Measurements from ENCODE around the gene VEGFB.

VEGFB gene, protein sequence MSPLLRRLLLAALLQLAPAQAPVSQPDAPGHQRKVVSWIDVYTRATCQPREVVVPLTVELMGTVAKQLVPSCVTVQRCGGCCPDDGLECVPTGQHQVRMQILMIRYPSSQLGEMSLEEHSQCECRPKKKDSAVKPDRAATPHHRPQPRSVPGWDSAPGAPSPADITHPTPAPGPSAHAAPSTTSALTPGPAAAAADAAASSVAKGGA

GRCh38 chr11:64233913-64234586, at the start of gene VEGFB:
Gene VEGFB, plus strand, starts transcription at chr11:64234584. Its CDS starts 250 bp downstream, at chr11:64234834.
- no peak for DNase-seq (ENCODE audit: low read depth)

- peak; percentile 75 for DNase-seq (ENCODE audit: low read depth)
Measured at GRCh38 chr11:64185175-64185692, 49.1 kb upstream of the VEGFB start.

DNA sequence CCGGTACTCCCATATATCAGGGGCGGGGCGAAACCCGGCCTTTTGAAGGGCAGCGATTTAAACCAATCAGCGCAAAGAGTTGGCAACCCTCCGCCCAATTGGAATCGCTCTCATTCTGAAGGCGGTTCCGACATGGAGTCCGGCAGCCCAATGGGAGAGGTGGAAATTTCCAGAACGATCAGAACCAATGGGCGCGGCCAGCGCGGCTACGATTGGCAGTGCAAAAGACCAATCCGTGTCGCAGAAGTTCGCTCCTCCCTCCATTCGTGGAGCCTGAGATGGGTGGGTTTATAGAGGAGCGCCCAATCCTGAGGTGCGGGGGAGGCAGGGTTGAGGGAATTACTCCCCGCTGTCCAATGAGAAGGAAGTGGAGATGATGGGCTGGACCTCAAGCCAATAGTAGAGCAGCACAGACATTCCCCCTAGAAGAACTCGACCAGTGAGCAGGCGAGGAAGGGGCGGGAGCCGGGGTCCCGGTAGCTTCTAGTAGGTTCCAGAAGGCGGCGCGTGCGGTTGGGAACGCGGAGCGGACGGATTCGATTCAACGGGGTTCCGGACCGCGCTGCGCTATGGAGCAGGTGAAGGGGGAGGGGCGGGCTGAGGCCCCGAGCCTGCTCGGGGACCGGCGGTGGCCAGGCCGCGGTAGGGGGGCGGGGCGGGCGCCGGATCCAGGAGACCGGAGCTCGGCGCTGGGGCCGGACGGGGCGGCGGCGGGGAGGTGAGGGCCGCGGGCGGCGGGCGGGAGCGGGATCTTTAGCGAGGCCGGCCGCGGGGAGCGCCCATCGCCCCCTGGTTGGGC, 48.5 kb upstream of the VEGFB start, which contains the start of gene STIP1:
TSS of gene STIP1 (plus strand) at position 479 of the 799 bp plus-strand sequence. CDS start at position 570, 91 bp downstream.
- peak; percentile 100 for DNase-seq (ENCODE audit: low read depth)

DNA sequence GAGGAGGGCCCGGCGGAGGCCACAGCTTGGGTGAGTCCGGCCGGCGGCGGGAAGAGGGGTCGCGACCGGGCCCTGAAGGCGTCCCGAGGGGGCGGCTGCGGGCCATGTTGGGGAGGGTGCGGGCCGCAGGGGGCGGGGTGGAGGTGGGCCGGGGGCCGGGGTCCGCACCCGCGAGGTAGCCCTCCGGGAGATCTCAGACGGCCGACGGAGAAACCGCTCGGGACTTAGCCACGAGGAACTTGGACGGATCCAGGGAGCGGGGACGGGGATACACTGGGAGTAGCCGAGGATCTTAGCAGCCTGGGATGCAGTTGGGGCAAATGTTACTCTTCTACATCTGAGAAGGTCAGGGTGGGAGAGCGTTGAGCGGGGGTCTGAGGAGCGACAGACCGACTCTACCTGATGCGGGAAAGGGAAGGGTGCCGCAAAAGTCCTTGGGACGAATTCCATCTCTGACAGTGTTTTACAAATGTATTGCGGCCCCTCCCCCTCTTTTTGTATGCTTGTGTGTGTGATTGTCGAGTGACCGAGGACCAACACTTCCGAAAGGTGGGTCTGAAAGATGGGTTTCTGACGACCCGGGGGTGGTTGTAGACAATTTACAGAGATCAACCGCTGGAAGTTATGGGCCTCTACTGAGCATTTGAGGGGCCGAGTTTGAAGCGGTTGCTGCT, 47.8 kb upstream of the VEGFB start:
- no peak for DNase-seq (ENCODE audit: low read depth)

GRCh38 chr11:64192434-64192833, 42.0 kb upstream of the VEGFB start:
- DNase-seq (ENCODE audit: low read depth), result no peak

GRCh38 chr11:64196626-64197025, 37.8 kb upstream of the VEGFB start:
- no peak for DNase-seq (ENCODE audit: low read depth)

- no peak for DNase-seq (ENCODE audit: low read depth)
Measured at GRCh38 chr11:64198511-64198910, 35.9 kb upstream of the VEGFB start.

GRCh38 chr11:64201543-64201942, 32.8 kb upstream of the VEGFB start:
- DNase-seq (ENCODE audit: low read depth), result no peak

DNA sequence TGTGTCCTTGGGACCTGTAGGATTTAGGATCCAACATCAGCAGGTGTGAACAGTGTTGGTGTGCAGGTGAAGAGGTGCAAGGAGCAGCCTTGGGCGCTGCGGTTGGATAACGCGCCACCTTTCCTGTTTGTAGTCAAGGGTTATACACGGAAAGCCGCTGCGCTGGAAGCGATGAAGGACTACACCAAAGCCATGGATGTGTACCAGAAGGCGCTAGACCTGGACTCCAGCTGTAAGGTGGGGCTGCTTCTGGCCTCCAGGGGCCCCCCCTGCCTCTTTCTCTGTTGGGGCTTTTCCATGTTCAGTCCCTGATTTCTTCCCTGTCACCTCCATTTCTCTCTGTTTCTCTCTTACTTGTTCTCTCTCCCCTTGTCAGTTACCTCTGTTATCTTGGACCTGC, 31.4 kb upstream of the VEGFB start:
- no peak for DNase-seq (ENCODE audit: low read depth)

DNA sequence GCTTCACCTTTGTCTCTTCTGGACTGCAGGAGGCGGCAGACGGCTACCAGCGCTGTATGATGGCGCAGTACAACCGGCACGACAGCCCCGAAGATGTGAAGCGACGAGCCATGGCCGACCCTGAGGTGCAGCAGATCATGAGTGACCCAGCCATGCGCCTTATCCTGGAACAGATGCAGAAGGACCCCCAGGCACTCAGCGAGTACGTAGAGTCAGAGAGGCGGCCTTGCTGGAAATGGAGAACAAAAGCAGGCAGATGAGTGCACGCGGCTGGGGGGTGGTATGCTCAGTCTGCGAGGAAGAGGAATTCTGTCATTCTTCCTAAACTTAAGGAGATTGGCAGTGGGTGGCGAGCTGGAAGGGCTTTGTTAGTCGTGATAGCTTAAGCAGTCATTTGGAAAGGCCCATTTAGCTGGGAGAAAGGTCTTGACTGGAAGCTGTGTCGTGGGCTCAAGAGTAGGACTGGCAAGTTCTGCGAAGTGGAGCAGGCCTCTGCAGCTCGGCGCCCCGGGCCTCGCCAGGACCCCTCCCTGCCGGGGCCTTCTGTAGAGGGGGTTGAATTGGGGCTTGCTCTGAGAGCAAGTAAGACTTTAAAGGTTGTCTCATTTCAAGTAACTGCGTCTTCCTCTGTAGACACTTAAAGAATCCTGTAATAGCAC, 30.8 kb upstream of the VEGFB start:
- DNase-seq (ENCODE audit: low read depth), result no peak

DNA sequence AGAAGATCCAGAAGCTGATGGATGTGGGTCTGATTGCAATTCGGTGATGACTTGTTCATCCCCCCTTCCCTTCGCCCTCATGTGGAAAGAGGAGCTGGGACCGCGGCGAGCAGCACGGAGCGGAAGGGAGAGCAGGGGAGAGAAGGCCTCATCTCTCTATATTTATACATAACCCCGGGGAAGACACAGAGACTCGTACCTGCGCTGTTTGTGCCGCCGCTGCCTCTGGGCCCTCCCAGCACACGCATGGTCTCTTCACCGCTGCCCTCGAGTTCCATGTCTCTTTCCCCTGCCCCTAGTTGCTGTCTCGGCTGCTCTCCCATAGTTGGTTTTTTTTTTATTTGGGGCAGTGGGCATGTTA, 30.3 kb upstream of the VEGFB start:
- no peak for DNase-seq (ENCODE audit: low read depth)

DNA sequence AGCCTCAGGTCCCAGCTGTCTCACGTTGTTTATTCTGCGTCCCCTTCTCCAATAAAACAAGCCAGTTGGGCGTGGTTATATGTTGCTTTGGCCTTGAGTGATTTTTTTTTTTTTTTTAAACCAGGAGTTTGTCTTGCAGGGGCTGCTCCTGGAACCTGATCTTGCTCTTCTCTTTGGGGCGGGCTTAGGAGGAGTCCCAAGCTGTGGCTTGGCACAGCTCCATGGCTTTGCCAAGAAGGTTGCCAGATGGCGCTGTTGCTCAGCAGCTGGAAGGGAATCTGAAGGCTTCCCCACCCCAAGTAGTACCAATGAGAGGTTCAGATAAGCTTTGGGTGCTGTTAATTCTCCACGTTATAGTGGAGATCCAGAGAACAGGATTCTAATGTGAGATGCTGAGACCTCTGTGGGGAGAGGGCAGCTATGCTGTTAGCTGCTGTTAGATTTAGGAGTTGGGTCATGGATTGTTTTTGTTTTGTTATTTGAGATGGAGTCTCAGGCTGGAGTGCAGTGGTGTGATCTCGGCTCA, 29.9 kb upstream of the VEGFB start:
- DNase-seq (ENCODE audit: low read depth), result peak; percentile 96

- no peak for DNase-seq (ENCODE audit: low read depth)
Measured at GRCh38 chr11:64206457-64207255, 27.7 kb upstream of the VEGFB start, which contains the start of gene FERMT3. Gene FERMT3, plus strand, starts transcription at chr11:64206721. Its CDS starts 644 bp downstream, at chr11:64207365.

GRCh38 chr11:64207256-64208085, 26.9 kb upstream of the VEGFB start:
- no peak for DNase-seq (ENCODE audit: low read depth)

- no peak for DNase-seq (ENCODE audit: low read depth)
Measured at GRCh38 chr11:64208086-64208795, 26.1 kb upstream of the VEGFB start.

DNA sequence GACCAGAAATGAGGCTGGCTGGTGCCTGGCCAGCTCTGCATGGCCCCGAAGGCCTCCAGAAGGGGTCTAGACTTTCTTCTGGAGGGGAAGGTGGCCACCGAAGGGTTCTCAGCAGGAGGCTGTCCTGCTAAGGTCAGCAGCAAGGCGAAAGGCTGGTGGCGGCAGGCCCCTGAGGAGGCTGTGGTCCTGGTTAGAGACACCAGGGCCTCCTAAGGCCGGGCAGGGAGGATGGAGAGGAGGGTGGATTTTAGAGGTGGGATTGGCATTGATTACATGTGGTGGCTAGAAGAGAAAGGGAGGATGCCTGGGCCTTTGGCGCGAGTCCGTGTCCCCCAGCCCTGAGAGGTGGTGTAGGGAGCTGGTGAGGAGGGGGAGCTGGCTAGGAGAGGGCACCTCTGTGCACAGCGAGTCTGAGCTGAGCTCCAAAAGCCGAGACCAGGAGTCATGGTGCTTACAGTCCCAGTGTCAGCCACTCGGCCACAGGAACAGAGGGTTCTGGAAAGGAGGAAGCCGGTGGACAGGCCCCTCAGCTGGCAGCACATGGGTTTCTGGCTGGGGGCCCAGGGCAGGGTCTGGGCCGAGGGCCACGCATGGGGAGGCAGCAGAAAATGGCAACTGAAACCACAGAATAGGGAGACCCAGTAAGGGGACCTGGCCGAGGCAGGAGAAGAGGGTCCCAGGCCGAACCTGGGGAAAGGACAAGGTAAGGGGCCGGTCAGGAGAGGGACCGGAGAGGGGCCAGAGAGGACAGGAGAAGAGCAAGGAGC, 25.4 kb upstream of the VEGFB start:
- no peak for DNase-seq (ENCODE audit: low read depth)

GRCh38 chr11:64209563-64209843, 24.9 kb upstream of the VEGFB start:
- DNase-seq (ENCODE audit: low read depth), result no peak

DNA sequence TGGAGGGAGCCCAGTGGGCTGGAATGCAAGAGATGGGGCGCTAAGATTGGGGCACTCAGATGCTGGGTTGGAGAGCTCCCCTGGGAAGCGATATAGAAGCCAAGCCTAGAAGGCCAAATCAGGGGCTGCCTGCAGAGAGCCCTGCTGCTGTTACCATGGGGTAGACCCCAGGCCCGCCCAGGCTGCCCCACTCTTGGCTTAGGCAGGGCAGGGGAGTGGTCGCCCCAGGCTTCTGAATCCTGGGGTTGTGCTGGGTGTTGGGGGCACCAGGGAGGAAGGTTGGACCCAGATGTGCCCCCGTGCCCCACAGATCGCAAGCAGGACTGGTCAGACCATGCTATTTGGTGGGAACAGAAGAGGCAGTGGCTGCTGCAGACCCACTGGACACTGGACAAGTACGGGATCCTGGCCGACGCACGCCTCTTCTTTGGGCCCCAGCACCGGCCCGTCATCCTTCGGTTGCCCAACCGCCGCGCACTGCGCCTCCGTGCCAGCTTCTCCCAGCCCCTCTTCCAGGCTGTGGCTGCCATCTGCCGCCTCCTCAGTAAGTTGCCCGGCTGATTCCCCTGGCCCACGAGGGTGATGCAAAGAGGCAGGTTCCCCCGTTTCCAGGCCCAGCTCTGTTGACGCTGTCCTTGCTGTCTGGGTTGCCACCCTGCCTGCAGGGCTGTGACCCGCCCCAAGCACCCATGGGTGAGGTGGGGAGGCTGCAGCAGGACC, 23.9 kb upstream of the VEGFB start:
- DNase-seq (ENCODE audit: low read depth), result no peak
